ENCODE results near the gene NLRP13. TPM values are rescaled to one million over a fixed set of nuclear protein-coding genes. Genes with fewer than 3 reads are reported as not detected.

Gene NLRP13
- total and polyA plus RNA-seq, 10 of the 15 experiments (the other 5 are each of a cell fraction or from before 2014, with no cell fraction given), result 0.37 TPM; not detected in 9

DNA sequence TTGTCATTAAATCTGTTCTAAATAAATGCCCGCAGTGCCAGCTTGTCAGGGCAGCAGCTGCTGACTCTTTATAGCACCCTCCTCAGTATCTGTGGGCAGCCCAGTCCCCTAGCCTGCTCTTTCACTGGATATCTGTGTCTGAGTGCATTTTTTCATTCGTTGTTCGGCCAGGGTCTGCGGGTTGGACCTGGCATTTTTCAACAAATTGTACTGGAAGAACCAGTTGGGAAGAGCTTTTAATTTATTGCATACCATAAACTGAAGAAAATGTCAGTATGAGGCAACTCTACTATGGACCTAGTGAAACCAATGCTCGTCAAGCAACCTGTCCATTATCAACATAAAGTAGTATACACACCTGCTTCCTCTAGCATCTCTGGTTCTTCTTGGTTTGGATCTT is 8.6 kb downstream of the NLRP13 start:
- no peaks in the 10 kb centered on the region for H3K36me3 ChIP-seq (ENCODE audit: control insufficient read depth in 2 of 2, insufficient read depth in 2 of 2, low read length in 1 of 2)
- H3K4me1 ChIP-seq (ENCODE audit: control insufficient read depth, insufficient read depth, low read length), result no peaks in the 10 kb centered on the region
- H3K9ac ChIP-seq (ENCODE audit: control insufficient read depth, insufficient read depth, low read length), result no peak overlapping the region
- ChIA-PET POLR2A (no interaction called here), CTCF (no interaction called here), SMC1A (ENCODE audit: uncharacterized antibody, unreplicated experiment) (no interaction called here), RAD21 (ENCODE audit: unreplicated experiment) (no interaction called here)
- no peak for DNase-seq (ENCODE audit: low read depth, low spot score)
- H2AFZ ChIP-seq (ENCODE audit: control insufficient read depth, low read depth, low read length), result no peak overlapping the region
- no peaks in the 10 kb centered on the region for H4K20me1 ChIP-seq (ENCODE audit: control insufficient read depth, insufficient read depth)
- 9% methylated on average over 5 of the region's 5 CpGs for WGBS (ENCODE audit: insufficient coverage, insufficient replicate concordance, low lambda C conversion rate, missing lambda C conversion rate)
- intact Hi-C loops (cut with micrococcal nuclease; ENCODE audit: unreplicated experiment) (no loop called here), in situ Hi-C loops (cut with MboI) (no loop called here)
- no peak for ATAC-seq
- TF ChIP-seq RFX5 (IDR thresholded peaks at IDR 0.05; ENCODE audit: low read depth, low read length) (no peak), ZZZ3 (IDR thresholded peaks at IDR 0.05; ENCODE audit: control insufficient read depth, insufficient read length, low read depth) (no peak), POLR2AphosphoS5 (IDR thresholded peaks at IDR 0.05; ENCODE audit: low read length) (no peak), BACH1 (IDR thresholded peaks at IDR 0.05; ENCODE audit: borderline replicate concordance) (no peak)
- TF ChIP-seq, protein P1, sequence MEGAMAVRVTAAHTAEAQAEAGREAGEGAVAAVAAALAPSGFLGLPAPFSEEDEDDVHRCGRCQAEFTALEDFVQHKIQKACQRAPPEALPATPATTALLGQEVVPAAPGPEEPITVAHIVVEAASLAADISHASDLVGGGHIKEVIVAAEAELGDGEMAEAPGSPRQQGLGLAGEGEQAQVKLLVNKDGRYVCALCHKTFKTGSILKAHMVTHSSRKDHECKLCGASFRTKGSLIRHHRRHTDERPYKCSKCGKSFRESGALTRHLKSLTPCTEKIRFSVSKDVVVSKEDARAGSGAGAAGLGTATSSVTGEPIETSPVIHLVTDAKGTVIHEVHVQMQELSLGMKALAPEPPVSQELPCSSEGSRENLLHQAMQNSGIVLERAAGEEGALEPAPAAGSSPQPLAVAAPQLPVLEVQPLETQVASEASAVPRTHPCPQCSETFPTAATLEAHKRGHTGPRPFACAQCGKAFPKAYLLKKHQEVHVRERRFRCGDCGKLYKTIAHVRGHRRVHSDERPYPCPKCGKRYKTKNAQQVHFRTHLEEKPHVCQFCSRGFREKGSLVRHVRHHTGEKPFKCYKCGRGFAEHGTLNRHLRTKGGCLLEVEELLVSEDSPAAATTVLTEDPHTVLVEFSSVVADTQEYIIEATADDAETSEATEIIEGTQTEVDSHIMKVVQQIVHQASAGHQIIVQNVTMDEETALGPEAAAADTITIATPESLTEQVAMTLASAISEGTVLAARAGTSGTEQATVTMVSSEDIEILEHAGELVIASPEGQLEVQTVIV (IDR thresholded peaks at IDR 0.05; ENCODE audit: borderline replicate concordance, partially characterized antibody), result no peak
- TF ChIP-seq, protein P2, sequence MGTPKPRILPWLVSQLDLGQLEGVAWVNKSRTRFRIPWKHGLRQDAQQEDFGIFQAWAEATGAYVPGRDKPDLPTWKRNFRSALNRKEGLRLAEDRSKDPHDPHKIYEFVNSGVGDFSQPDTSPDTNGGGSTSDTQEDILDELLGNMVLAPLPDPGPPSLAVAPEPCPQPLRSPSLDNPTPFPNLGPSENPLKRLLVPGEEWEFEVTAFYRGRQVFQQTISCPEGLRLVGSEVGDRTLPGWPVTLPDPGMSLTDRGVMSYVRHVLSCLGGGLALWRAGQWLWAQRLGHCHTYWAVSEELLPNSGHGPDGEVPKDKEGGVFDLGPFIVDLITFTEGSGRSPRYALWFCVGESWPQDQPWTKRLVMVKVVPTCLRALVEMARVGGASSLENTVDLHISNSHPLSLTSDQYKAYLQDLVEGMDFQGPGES (IDR thresholded peaks at IDR 0.05), result no peak
- no peak for FAIRE-seq
- no peak overlapping the region for H3K4me2 ChIP-seq (ENCODE audit: control insufficient read depth, insufficient read depth)
- no peak overlapping the region for H3K27ac ChIP-seq (ENCODE audit: control insufficient read depth, insufficient read depth)
- H3K27me3 ChIP-seq (replicated peaks in 1 of 2; ENCODE audit: control insufficient read depth in 2 of 2, insufficient read depth in 2 of 2, low read length in 1 of 2), result no peaks in the 10 kb centered on the region
- H3K4me3 ChIP-seq, result no peak overlapping the region
- H3K79me2 ChIP-seq (ENCODE audit: control insufficient read depth, insufficient read depth, low read length), result no peaks in the 10 kb centered on the region
- H3K9me3 ChIP-seq (replicated peaks; ENCODE audit: control insufficient read depth, insufficient read depth, low read length), result no peaks in the 10 kb centered on the region; the same call in 2 of the 3 replicates
- no TSS peak for BruUV-seq (replicated peaks)
